ENCODE results near the gene CLDN11.

CLDN11 gene

GRCh38 chr3:170418422-170419398 is at the start of gene CLDN11:
CLDN11 (plus strand) TSS chr3:170418868; CDS start chr3:170419067, 199 bp downstream.
- TF ChIP-seq GATA2 (IDR thresholded peaks at IDR 0.05; ENCODE audit: low read depth, low read length) (no peak), GATA3 (IDR thresholded peaks at IDR 0.05; ENCODE audit: low read depth, low read length) (no peak)

GRCh38 chr3:170368921-170369320 is 49.7 kb upstream of the CLDN11 start:
- TF ChIP-seq GATA3 (IDR thresholded peaks at IDR 0.05; ENCODE audit: low read depth, low read length) (no peak), GATA2 (IDR thresholded peaks at IDR 0.05; ENCODE audit: low read depth, low read length) (no peak)

- no peak; the same call in 1 of the 2 replicates for TF ChIP-seq GATA2 (IDR thresholded peaks at IDR 0.05; ENCODE audit: low read depth, low read length)
- no peak for TF ChIP-seq GATA3 (IDR thresholded peaks at IDR 0.05; ENCODE audit: low read depth, low read length)
These were observed 46.3 kb upstream of the CLDN11 start for GRCh38 chr3:170372190-170372879.

- no peak for TF ChIP-seq GATA2 (IDR thresholded peaks at IDR 0.05; ENCODE audit: low read depth, low read length)
These were observed 35.1 kb upstream of the CLDN11 start for GRCh38 chr3:170383567-170383966.

GRCh38 chr3:170386468-170386867 is 32.2 kb upstream of the CLDN11 start:
- TF ChIP-seq GATA2 (IDR thresholded peaks at IDR 0.05; ENCODE audit: low read depth, low read length) (no peak), GATA3 (IDR thresholded peaks at IDR 0.05; ENCODE audit: low read depth, low read length) (no peak)

- TF ChIP-seq GATA2 (IDR thresholded peaks at IDR 0.05; ENCODE audit: low read depth, low read length) (no peak), GATA3 (IDR thresholded peaks at IDR 0.05; ENCODE audit: low read depth, low read length) (no peak)
These were observed 30.7 kb upstream of the CLDN11 start for GRCh38 chr3:170387950-170388349.

GRCh38 chr3:170391108-170391507 is 27.6 kb upstream of the CLDN11 start:
- no peak for TF ChIP-seq GATA2 (IDR thresholded peaks at IDR 0.05; ENCODE audit: low read depth, low read length)
- TF ChIP-seq GATA3 (IDR thresholded peaks at IDR 0.05; ENCODE audit: low read depth, low read length), result no peak

GRCh38 chr3:170397685-170398084 is 21.0 kb upstream of the CLDN11 start:
- TF ChIP-seq GATA3 (IDR thresholded peaks at IDR 0.05; ENCODE audit: low read depth, low read length) (no peak), GATA2 (IDR thresholded peaks at IDR 0.05; ENCODE audit: low read depth, low read length) (no peak)

- TF ChIP-seq GATA3 (IDR thresholded peaks at IDR 0.05; ENCODE audit: low read depth, low read length), result no peak
- TF ChIP-seq GATA2 (IDR thresholded peaks at IDR 0.05; ENCODE audit: low read depth, low read length), result no peak
These were observed 13.6 kb upstream of the CLDN11 start for GRCh38 chr3:170405101-170405500.

GRCh38 chr3:170410428-170411029 is 8.1 kb upstream of the CLDN11 start:
- TF ChIP-seq GATA3 (IDR thresholded peaks at IDR 0.05; ENCODE audit: low read depth, low read length) (no peak), GATA2 (IDR thresholded peaks at IDR 0.05; ENCODE audit: low read depth, low read length) (no peak)

GRCh38 chr3:170413291-170413690 is 5.4 kb upstream of the CLDN11 start:
- TF ChIP-seq GATA2 (IDR thresholded peaks at IDR 0.05; ENCODE audit: low read depth, low read length) (no peak), GATA3 (IDR thresholded peaks at IDR 0.05; ENCODE audit: low read depth, low read length) (no peak)

- TF ChIP-seq GATA3 (IDR thresholded peaks at IDR 0.05; ENCODE audit: low read depth, low read length) (no peak), GATA2 (IDR thresholded peaks at IDR 0.05; ENCODE audit: low read depth, low read length) (no peak)
These were observed 4.4 kb upstream of the CLDN11 start for GRCh38 chr3:170414202-170414663.

- no peak for TF ChIP-seq GATA2 (IDR thresholded peaks at IDR 0.05; ENCODE audit: low read depth, low read length)
- no peak for TF ChIP-seq GATA3 (IDR thresholded peaks at IDR 0.05; ENCODE audit: low read depth, low read length)
These were observed 1.6 kb upstream of the CLDN11 start for GRCh38 chr3:170417090-170417489.

GRCh38 chr3:170419557-170420087 is 954 bp downstream of the CLDN11 start:
- no peak for TF ChIP-seq GATA2 (IDR thresholded peaks at IDR 0.05; ENCODE audit: low read depth, low read length)
- TF ChIP-seq GATA3 (IDR thresholded peaks at IDR 0.05; ENCODE audit: low read depth, low read length), result no peak
